ENCODE data around the gene C17orf67.

DNA sequence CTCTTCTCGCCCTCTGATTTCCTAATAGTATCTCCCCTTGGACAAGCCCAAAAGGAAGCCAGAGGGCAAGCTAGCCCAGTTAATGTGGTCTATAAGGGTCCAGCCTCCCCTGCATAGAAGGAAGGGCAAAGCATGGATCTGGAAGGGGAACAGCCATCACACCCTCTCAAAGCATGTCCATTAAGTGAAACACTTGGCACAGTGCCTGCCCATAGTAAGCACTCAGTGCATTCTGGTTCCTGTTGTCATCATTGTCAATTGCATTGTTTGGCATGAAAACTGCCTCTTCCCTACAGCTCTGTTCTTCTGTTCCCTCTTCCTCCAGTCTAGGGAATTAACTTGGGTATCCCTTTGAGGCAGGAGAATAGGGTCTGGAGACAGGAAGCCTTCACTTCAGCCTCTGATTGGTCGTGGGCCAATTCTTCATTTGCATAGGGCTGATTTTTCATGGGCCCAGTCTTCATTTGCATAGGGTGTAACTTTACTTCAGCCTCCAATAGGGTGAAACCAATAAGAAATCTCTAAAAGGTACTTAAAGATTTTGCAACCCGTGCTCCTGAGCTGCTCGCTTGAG is 81.4 kb downstream of the C17orf67 start:
- no peak for TF ChIP-seq CTCF (IDR thresholded peaks at IDR 0.05 in 2 of 3, conservative IDR thresholded peaks at IDR 0.05 in 1 of 3; ENCODE audit: insufficient read depth in 2 of 3, low read depth in 1 of 3, low read length in 3 of 3)
- no peak for TF ChIP-seq STAT6 (CRISPR knock-in tag; IDR thresholded peaks at IDR 0.05)
- TF ChIP-seq, protein P1, sequence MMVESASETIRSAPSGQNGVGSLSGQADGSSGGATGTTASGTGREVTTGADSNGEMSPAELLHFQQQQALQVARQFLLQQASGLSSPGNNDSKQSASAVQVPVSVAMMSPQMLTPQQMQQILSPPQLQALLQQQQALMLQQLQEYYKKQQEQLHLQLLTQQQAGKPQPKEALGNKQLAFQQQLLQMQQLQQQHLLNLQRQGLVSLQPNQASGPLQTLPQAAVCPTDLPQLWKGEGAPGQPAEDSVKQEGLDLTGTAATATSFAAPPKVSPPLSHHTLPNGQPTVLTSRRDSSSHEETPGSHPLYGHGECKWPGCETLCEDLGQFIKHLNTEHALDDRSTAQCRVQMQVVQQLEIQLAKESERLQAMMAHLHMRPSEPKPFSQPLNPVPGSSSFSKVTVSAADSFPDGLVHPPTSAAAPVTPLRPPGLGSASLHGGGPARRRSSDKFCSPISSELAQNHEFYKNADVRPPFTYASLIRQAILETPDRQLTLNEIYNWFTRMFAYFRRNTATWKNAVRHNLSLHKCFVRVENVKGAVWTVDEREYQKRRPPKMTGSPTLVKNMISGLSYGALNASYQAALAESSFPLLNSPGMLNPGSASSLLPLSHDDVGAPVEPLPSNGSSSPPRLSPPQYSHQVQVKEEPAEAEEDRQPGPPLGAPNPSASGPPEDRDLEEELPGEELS (CRISPR knock-in tag; IDR thresholded peaks at IDR 0.05; ENCODE audit: borderline replicate concordance), result no peak
- TF ChIP-seq YY1 (IDR thresholded peaks at IDR 0.05; ENCODE audit: borderline replicate concordance in 1 of 3, control insufficient read depth in 1 of 3, extremely low read depth in 1 of 3, insufficient read depth in 3 of 3, insufficient read length in 1 of 3, insufficient replicate concordance in 2 of 3, low read depth in 1 of 3, low read length in 2 of 3), result no peak
- no peak for TF ChIP-seq MCM7 (IDR thresholded peaks at IDR 0.05)
- TF ChIP-seq POLR2A (conservative IDR thresholded peaks at IDR 0.05), result no peak

Measured in K562 (cell line).